ENCODE results near the gene CACNA1I. TPM values are rescaled to one million over a fixed set of nuclear protein-coding genes. Genes with fewer than 3 reads are reported as not detected.

CACNA1I gene
- total RNA-seq, 1 experiment from 2014 or later: 0.02 TPM

DNA sequence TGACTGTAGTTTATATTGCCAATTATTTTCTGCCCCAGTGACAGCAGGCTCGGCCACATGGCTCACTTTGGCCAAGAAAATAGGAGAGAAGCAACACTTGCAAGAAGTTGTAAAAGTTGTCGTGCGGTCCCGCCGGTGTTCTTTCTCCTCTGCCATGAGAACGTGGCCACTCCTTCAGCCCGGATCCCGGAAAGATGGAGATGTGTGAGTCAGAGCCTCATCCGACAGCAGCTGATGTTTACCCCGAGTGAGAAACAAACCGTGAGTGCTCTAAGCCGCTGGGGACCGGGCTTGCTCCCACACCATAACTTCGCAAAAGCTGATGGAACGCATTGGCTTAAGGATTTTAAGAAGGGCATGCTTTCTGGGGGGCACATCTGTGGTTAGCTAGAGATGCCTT, 157.0 kb downstream of the CACNA1I start:
- TF ChIP-seq, protein P1, sequence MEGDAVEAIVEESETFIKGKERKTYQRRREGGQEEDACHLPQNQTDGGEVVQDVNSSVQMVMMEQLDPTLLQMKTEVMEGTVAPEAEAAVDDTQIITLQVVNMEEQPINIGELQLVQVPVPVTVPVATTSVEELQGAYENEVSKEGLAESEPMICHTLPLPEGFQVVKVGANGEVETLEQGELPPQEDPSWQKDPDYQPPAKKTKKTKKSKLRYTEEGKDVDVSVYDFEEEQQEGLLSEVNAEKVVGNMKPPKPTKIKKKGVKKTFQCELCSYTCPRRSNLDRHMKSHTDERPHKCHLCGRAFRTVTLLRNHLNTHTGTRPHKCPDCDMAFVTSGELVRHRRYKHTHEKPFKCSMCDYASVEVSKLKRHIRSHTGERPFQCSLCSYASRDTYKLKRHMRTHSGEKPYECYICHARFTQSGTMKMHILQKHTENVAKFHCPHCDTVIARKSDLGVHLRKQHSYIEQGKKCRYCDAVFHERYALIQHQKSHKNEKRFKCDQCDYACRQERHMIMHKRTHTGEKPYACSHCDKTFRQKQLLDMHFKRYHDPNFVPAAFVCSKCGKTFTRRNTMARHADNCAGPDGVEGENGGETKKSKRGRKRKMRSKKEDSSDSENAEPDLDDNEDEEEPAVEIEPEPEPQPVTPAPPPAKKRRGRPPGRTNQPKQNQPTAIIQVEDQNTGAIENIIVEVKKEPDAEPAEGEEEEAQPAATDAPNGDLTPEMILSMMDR (IDR thresholded peaks at IDR 0.05; ENCODE audit: unreplicated experiment): no peak
- Mint-ChIP-seq H3K4me1 (ENCODE audit: insufficient read depth, unreplicated experiment) (no peaks in the 10 kb centered on the region), H3K9me3 (ENCODE audit: unreplicated experiment) (no peaks in the 10 kb centered on the region), H3K4me3 (ENCODE audit: unreplicated experiment) (no peak overlapping the region), H3K36me3 (ENCODE audit: insufficient read depth, unreplicated experiment) (peaks cover 4% of the 10 kb centered on the region), H3K27me3 (ENCODE audit: insufficient read depth, unreplicated experiment) (peaks cover 45% of the 10 kb centered on the region), H3K27ac (ENCODE audit: low read depth, unreplicated experiment) (no peak overlapping the region)
- BruUV-seq (replicated peaks): no TSS peak
- CTCF ChIA-PET: interaction anchor here (0.8 kb wide), 1 partner anchor 297 kb away, joined by 3 read pairs; no protein-coding TSS in a partner anchor
- POLR2A ChIA-PET: interaction anchor here (0.5 kb wide), 1 partner anchor 71 kb away, joined by 5 read pairs; no protein-coding TSS in a partner anchor
- intact Hi-C loops (cut with micrococcal nuclease): no loop called here
- no peak for DNase-seq (ENCODE audit: unreplicated experiment)

DNA sequence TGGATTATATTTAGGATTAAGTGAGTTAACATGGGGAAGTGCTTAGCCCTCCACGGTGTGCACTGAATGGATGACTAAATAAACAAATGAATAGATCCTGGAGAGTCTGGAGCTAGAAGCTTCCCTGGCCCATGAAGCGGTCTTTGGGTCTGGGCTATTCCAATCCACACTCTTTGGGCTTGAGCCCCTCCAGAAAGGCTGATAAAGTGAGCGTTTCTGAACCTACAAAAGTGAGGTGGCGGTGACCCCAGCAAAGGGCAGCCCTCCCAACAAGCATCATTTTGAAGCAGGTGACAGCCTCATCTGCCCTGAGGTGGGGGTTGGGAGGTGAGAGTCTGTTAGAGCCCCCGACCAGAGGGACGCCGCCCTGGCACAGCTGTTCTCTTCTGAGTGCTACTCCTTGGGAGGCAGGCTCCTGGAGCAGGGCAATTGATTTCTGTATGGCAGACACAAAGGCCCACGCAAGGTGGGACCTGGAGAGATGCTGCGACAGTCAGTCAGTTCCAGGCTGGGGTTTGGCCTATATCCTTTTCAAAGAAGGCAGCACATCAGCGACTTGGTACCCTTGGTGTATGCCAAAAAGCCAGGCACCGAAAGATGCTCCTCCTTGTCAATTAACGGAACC, 157.8 kb downstream of the CACNA1I start:
- Mint-ChIP-seq H3K27me3 (ENCODE audit: insufficient read depth, unreplicated experiment) (peaks cover 45% of the 10 kb centered on the region), H3K4me1 (ENCODE audit: insufficient read depth, unreplicated experiment) (no peaks in the 10 kb centered on the region), H3K36me3 (ENCODE audit: insufficient read depth, unreplicated experiment) (peaks cover 4% of the 10 kb centered on the region), H3K9me3 (ENCODE audit: unreplicated experiment) (no peaks in the 10 kb centered on the region), H3K4me3 (ENCODE audit: unreplicated experiment) (no peak overlapping the region), H3K27ac (ENCODE audit: low read depth, unreplicated experiment) (no peak overlapping the region)
- POLR2A ChIA-PET: interaction anchor here (0.5 kb wide), 1 partner anchor 72 kb away, joined by 5 read pairs; no protein-coding TSS in a partner anchor
- intact Hi-C loops (cut with micrococcal nuclease): no loop called here
- CTCF ChIA-PET: no interaction called here
- TF ChIP-seq, protein P1 (IDR thresholded peaks at IDR 0.05; ENCODE audit: unreplicated experiment): no peak
- DNase-seq (ENCODE audit: unreplicated experiment): no peak
- no TSS peak for BruUV-seq (replicated peaks)

DNA sequence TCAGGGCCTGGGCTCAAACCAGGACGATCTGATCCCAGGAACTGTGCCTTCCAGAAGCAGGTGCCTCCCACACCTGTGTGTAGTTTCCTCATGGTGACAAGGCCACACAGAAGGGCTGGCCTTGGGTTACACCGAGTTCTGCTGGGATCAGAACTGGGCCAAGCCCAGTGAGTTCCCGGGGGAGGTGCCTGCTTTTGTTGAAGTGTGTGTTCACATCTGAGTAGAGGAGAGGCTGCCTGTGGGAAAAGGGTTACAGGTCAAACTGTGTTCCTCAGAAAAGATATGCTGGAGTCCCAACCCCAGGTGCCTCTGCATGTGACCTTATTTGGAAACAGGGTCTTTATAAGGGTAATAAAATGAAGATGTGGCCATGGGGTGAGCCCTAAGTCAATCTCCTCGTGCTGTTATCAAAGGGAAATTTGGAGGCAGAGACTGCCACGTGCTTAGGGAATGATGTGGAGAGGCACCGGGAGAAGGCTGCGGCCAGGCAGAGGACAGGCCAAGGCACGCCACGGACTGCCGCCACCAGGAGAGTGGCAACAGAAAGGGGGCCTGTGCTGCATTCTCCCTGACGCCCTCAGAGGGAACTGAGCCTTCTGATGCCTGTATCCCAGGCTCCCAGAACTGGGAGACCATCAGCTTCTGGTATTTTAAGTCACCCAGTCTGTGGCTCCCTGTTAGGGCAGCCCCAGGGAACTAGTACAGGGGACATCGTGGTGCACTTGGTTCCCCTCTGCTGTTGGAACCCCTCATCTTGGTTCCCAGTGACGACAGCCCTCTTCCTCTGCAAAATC, 158.8 kb downstream of the CACNA1I start:
- TF ChIP-seq, protein P1 (IDR thresholded peaks at IDR 0.05; ENCODE audit: unreplicated experiment): no peak
- Mint-ChIP-seq H3K36me3 (ENCODE audit: insufficient read depth, unreplicated experiment) (no peaks in the 10 kb centered on the region), H3K27me3 (ENCODE audit: insufficient read depth, unreplicated experiment) (peaks cover 46% of the 10 kb centered on the region), H3K27ac (ENCODE audit: low read depth, unreplicated experiment) (no peak overlapping the region), H3K4me3 (ENCODE audit: unreplicated experiment) (no peak overlapping the region), H3K9me3 (ENCODE audit: unreplicated experiment) (no peaks in the 10 kb centered on the region), H3K4me1 (ENCODE audit: insufficient read depth, unreplicated experiment) (no peaks in the 10 kb centered on the region)
- no TSS peak for BruUV-seq (replicated peaks)
- POLR2A ChIA-PET: no interaction called here
- intact Hi-C loops (cut with micrococcal nuclease): no loop called here
- CTCF ChIA-PET: no interaction called here
- DNase-seq (ENCODE audit: unreplicated experiment): no peak

DNA sequence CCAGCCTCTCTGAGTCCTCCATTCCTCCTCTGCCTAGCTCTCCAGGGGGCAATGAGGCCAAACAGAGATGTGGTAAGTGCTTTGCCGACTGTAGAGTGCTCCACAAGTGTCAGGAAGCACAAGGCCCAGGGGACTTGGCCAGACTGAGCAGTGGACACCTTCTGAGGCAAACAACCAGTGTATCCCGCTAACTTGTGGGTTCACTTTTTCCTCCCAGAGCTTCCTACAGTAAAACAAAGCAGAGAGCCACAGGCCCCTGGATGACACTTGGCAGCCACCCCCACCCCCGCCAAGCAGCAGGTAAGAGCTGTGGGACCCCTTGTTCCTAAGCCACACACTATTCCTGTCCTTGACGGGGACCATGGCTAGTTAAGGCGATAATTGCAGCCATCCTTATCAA, 160.9 kb downstream of the CACNA1I start:
- H3K27ac Mint-ChIP-seq (ENCODE audit: low read depth, unreplicated experiment): no peak overlapping the region
- TF ChIP-seq, protein P1 (IDR thresholded peaks at IDR 0.05; ENCODE audit: unreplicated experiment): no peak
- intact Hi-C loops (cut with micrococcal nuclease): no loop called here
- POLR2A ChIA-PET: interaction anchor here (1.2 kb wide), 1 partner anchor 12 kb away, joined by 3 read pairs; no protein-coding TSS in a partner anchor
- CTCF ChIA-PET: no interaction called here
- no peak for DNase-seq (ENCODE audit: unreplicated experiment)
- H3K9me3 Mint-ChIP-seq (ENCODE audit: unreplicated experiment): no peaks in the 10 kb centered on the region
- BruUV-seq (replicated peaks): no TSS peak
- no peaks in the 10 kb centered on the region for H3K4me1 Mint-ChIP-seq (ENCODE audit: insufficient read depth, unreplicated experiment)
- H3K36me3 Mint-ChIP-seq (ENCODE audit: insufficient read depth, unreplicated experiment): no peaks in the 10 kb centered on the region
- no peak overlapping the region for H3K4me3 Mint-ChIP-seq (ENCODE audit: unreplicated experiment)
- H3K27me3 Mint-ChIP-seq (ENCODE audit: insufficient read depth, unreplicated experiment): peaks cover 57% of the 10 kb centered on the region

Data from MCF 10A (cell line).